ENCODE results near the gene HSPBAP1.

DNA sequence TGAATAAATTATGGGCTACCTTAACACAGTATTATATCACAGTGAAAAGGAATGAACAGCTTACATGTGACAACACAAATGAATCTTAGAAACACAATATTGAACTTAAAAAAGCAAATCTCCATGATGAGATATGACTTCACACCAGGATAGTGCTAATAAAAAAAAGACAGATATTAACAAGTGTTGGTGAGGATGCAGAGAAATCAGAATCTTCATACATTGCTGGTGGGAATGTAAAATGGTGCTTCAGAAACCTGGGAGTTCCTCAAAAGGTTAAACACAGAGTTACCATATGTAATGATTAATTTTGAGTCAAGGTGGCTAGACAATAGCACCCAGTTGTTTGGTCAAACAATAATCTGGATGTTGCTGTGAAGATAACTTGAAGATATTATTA, 51.4 kb downstream of the HSPBAP1 start:
- TF ChIP-seq, protein P1, sequence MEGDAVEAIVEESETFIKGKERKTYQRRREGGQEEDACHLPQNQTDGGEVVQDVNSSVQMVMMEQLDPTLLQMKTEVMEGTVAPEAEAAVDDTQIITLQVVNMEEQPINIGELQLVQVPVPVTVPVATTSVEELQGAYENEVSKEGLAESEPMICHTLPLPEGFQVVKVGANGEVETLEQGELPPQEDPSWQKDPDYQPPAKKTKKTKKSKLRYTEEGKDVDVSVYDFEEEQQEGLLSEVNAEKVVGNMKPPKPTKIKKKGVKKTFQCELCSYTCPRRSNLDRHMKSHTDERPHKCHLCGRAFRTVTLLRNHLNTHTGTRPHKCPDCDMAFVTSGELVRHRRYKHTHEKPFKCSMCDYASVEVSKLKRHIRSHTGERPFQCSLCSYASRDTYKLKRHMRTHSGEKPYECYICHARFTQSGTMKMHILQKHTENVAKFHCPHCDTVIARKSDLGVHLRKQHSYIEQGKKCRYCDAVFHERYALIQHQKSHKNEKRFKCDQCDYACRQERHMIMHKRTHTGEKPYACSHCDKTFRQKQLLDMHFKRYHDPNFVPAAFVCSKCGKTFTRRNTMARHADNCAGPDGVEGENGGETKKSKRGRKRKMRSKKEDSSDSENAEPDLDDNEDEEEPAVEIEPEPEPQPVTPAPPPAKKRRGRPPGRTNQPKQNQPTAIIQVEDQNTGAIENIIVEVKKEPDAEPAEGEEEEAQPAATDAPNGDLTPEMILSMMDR (conservative IDR thresholded peaks at IDR 0.05; ENCODE audit: low read depth, low read length), result no peak
- TF ChIP-seq EZH2 (IDR thresholded peaks at IDR 0.05; ENCODE audit: borderline replicate concordance, low read depth, low read length, poor library complexity, severe bottlenecking), result no peak
